NCI-H446 (cell line): ENCODE measurements around the gene MASTL.
"Not testable (repeated sequence)": the region's sequence is repeated elsewhere in the genome, so short reads cannot be mapped to it uniquely, and the experiment has no call there.

Source experiments
- DNase-seq, 2 experiments: peaks; one replicate each; lab custom pipeline; 2025; lab: John Stamatoyannopoulos, UW

MASTL gene

DNA sequence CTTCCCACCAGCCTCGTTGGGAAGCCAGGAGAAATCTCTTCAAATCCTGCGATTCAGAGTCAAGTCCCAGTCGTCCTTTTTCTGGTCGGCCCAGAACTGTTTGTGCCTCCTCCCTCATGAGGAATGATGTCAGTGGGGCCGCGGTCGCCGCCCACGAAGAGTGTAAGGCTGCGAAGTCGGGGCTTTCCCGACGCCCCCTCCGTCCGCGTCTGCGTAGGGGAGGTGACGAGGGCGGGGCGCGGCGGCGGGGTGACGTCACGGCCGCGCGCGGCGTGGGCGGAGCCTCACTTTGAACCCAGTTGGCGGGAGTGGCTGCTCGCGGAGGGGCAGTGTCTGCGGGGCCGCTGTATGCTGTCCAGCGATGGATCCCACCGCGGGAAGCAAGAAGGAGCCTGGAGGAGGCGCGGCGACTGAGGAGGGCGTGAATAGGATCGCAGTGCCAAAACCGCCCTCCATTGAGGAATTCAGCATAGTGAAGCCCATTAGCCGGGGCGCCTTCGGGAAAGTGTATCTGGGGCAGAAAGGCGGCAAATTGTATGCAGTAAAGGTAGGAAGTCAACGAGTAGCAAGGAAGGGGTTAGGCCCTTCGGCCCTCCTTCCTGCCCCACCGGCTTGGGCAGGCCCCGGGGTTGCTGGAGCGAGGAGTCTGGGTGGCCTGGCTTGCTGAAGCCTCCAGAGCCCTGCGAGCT lies at the start of gene MASTL:
TSS of gene MASTL (plus strand) at position 287 of the 689 bp plus-strand sequence. CDS start at position 362, 75 bp downstream.
- peak; percentile 79 to 93 for DNase-seq

DNA sequence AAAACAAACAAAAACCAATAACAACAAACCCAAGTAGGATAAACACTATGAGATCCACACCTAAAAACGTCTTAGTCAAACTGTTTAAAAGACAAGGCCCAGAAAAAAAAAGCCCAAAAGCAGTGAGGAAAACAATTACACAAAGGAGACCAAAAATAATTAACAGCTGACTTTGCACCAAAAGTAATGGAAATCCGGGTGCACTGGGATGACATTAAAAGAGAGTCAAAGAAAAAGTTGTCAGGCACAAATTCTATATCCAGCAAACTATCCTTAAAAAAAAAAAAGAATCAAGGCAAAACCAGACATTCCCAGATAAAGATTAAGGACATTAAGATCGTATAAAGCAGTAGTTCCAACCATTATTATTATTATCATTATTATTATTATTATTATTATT lies 47.0 kb upstream of the MASTL start:
- no peak for DNase-seq

DNA sequence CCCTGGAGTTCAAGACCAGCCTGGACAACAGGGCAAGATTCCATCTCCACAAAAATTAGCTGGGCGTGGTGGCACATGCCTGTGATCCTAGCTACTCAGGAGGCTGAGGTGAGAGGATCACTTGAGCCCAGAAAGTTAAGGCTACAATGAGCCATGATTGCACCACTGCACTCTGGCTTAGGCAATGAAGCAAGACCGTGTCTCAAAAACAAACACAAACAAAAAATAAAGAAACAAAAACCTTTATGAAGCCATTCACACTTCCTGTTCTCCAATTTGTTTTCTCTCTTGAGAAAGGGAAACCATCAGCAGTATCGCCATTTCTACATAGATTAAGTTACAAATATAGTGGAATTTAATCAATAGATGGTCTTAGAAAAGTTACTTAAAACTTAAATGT lies 20.8 kb upstream of the MASTL start:
- no peak for DNase-seq

DNA sequence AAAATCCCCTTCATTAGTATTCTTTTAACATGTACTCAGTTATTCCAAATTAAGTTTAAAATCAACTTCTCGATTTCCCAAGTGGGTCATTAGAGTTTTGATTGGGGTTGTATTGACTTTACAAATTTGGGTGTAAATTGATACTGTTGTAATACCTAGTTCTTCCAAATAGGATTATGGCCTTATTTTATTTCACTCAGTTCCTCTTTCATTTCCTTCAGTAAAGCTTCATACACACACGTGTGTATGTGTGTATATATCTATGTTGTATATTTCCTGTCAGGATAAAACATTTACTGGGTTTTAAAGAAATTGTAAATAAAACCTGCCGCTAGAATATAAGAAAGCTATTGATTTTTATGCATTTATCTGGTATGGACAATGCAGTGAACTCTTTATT lies 16.9 kb upstream of the MASTL start:
- DNase-seq: no peak

DNA sequence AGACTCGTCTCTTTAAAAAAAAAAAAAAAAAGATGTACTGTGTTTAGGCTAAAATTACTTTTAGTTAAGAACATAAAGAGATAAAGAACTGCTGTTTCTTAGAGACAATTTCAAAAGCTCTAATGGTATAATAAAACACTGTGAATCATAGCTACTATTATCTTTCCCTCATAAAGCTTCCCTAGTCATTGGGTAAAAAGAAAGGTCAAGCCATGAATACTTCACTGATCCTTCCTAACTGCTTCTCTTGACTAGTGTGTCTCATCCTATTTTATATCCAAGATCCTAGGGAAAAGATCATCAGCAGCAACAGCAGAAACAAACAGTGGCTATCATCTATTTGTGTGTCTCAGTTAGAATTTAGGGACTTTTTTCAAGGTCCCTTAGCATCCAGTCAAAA lies 11.5 kb upstream of the MASTL start:
- DNase-seq: no peak

DNA sequence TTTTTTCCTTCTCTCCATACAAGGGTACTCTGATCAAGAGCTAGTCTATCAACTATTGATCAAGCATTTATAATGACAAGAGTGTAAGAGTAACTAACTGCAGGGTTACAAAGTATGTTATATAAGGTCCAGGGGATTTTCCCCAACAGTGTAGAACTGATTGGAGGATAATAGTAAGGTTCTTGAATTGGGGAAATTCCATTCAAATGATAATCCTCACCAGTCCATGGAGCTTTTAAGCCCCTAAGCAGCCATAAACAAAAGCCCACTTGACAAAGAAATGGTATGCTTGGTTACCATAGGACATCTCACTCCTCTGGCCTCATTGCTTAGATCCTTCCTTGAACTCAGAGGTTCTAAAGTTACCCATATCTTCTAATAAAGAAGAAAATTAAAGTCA lies 9.2 kb upstream of the MASTL start:
- DNase-seq: no peak

DNA sequence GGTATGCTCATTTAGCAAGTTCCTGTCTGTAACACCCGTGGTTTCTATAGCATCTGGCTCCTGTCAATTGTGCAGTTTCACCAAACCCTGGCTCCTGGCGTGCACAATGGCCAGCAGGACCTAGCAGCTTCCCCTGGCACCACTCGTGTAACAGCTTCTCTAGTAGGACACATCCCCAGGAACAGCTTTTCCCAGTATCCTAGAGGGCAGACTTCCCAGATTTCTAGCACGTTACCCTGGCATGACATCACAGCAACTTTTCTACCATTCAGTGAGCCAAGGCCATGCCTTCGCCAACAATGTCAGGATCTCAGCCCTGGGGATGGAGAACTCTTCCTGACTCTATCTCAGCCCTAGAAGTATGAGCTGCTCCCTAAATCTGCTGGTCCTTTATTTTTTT lies 7.5 kb upstream of the MASTL start:
- peak in 1 of 2 experiments; percentile 19 for DNase-seq

DNA sequence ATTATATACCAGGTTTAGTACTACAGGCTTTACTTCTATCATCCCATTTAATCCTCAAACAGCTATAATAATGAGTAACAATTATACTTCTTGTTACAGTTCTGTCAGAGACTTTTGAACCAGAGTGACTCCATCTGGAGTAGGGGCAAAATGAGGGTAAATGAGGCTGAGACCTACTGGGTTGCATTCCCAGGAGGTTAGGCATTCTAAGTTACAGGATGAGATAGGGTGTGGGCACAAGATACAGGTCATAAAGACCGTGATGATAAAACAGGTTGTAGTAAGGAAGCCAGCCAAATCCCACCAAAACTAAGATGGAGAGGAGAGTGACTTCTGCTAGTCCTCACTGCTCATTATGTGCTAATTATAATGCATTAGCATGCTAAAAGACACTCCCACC lies 4.9 kb upstream of the MASTL start:
- DNase-seq: no peak

DNA sequence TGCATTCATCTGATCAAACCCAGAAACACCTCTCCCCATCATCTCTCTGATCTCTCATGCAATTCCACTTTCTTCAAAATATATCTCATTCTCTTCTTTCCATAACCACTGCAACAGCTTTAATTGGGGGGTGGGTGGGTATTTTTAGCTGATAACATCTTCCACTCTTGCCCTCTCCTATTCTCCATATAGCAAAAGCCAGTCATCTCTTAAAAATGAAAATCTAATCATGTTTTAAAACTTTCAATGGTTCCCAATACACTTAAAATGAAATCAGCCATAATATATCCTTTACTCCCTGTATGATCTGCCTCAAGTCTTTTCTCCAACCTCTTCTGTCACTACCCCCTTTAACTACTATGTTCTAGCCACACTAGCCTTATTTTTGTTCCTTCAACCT lies 2.5 kb upstream of the MASTL start:
- no peak for DNase-seq

DNA sequence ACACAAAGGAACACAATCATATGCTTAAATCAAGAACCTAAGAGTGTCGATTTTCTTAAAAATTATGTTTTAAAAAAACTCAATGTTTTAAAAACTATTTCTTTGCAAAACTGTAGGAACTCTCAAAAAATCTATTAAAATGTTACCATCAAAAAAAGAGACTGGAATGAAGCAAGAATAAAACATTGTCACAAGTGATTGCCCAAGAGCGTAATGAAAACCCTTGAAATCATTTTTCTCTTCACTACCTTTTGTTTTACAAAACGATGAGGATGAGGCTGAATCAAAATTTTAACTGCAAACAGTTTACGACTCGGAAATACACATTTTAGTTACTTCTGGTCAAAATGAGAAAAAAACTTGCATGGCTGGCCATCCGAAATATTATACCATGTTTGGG lies 1.8 kb upstream of the MASTL start:
- DNase-seq: no peak

DNA sequence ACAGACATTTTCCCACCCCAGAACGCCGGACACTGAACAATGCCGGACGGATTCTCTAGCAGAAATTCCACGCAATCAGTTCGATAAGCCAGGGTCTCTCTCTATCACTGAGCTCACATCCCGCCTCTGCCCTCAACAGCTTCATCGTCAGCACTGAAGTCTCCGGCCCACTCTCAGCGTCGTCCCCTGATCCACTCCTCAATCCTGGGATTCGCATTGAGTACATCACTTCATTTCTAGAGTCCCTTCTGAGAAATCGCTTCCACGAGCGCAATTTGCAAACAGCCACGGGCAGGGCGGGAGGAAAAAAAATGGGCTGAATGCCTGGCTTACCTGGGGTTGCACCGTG lies 1.3 kb upstream of the MASTL start:
- no peak for DNase-seq

DNA sequence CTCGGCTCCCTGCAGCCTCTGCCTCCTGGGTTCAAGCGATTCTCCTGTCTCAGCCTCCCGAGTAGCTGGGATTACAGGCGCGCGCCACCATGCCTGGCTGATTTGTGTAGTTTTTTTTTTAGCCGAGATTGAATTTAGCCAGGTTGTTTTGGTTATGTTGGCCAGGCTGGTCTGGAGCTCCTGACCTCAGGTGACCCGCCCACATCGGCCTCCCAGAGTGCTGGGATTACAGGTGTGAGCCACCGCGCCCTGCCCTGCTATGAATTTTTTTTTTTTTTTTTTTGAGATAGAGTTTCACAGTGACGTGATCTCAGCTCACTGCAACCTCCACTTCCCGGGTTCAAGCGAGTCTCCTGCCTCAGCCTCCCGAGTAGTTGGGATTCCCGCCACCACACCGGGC lies 1.4 kb downstream of the MASTL start:
- not testable (repeated sequence) for DNase-seq

DNA sequence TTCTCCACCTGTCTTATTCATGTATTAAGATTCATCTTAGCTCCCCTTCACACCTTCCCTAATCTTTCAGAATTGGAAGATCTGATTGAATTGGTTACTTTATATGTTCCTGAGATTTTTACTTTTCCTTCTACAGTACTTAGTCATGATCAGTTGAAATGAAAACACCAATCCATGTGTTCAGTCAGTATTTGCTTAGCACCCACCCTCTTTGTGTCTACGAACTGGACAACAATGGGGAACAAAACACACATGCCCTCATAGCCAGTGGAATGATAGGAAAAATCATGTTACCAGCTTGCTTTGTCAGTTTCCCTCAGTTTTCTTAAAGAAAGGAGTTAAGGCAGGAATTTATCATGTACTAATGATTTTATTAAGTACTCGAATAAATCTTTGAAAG lies 2.0 kb downstream of the MASTL start:
- DNase-seq: no peak

DNA sequence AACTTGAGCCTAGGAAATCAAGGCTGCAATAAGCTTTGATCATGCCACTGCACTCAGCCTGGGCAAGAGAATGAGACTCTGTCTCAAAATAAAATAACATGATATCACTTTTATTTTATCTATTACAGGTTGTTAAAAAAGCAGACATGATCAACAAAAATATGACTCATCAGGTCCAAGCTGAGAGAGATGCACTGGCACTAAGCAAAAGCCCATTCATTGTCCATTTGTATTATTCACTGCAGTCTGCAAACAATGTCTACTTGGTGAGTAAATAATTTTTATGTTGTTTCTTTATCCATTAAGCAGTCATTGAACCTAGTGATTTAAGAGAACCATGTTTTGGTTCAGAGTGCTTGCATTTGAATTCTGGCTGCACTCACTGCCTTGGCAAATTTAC lies 3.3 kb downstream of the MASTL start:
- DNase-seq: no peak

DNA sequence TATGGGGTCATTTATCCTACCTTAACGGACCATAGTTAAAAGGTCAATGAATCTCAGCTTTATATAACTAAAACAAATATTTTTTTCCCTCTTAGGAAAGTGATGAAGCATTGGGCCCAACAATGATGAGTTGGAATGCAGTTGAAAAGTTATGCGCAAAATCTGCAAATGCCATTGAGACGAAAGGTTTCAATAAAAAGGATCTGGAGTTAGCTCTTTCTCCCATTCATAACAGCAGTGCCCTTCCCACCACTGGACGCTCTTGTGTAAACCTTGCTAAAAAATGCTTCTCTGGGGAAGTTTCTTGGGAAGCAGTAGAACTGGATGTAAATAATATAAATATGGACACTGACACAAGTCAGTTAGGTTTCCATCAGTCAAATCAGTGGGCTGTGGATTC lies 14.7 kb downstream of the MASTL start:
- no peak for DNase-seq

DNA sequence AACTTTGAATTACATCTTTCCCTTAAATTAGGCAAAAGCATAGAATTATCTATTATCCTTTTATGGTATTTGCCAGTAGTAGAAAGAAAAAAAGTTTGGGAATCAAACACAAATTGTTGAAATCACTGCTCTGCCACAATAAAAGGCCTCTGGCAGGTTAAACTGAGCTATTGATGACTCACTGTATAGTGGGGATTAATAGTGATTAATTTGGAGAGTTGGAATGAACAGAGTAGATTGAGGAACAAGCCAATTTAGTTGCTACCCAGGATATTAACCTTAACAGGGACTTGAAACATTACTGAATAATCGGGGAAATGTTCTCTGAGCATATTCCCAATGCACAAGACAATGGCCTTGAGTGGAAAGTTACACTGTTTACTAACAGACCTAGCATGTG lies 33.1 kb downstream of the MASTL start:
- DNase-seq: no peak

DNA sequence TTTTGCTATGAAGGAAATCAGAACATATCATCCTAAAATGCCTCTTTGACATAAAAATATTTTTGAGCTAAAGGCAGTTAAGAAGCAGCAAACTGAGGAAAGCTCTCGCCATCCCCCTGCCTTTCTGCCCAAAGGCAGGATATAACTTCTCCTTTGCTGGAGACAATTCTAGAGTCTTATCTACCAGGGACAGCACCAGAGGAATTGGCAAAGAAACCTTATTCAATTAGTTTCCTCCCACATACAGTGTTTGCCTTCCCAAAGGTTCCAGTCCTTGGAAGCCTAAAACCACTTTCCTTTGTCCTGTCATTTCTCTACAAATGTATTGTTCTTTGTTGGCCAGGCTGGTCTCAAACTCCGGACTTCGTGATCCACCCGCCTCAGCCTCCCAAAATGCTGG lies 33.7 kb downstream of the MASTL start:
- DNase-seq: no peak

DNA sequence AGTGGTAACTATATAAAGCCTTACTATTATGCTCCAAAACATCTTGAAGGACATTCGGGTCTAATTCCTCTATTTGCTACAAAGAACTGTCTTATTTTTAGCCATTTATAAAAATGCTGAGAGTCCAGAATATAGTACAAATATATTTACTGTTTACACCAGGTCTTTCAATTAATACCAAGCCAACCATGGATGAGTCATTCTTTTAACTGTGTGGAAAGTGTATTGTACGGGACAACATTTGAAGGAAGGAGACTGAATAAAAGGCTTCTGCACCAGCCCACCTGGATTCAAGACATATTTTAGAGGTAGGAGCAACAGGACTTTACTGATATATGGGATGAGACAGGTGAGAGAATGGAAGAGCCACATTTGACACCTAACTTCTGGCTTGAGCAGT lies 35.4 kb downstream of the MASTL start:
- DNase-seq: no peak

DNA sequence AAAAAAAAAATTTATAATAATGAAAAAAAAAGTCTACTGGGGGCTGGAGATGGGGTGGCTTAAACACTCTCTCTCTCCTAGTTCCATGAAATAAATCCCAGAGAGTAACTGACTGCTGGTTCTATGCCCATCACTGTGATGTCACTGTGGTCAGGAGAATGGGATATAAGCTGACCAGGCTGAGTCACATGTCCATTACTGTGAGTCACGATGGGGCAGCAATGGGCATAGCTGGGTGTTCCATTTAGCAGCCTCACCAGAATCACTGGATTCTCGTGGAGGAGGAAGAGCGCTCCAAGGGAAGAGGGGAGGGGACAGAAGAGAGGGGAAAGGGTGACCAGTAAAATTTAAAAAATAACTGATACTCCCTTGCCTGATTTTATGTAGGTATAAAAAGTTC lies 37.1 kb downstream of the MASTL start:
- no peak for DNase-seq

DNA sequence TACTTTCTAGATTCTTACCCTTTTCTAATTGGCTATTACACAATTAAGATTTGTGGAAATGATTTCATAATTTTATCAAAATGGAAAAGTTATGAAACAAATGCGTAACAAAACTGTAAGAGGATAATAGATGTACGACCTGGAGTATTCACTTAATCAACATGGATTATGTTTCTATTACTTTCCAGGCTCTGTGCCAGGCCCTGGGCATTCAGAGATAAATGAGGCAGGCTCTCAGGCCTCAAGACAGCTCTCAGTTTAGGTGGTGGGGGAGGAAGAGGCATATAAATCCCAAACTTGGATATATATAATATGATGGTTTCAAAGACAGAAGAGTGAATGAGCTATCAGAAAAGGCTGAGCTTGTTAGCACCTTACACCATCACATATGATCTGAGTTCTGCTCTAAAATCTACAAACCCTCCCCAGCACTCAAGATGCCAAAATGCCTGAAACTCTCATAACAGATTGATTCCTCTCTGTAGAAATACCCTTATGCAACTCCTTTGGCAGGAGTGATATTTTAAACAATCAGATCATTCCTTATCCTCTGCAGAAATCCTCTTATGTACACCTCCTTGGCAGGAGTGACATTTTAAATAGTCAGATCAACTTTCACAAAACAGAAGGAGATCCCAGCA lies 42.9 kb downstream of the MASTL start:
- no peak for DNase-seq

DNA sequence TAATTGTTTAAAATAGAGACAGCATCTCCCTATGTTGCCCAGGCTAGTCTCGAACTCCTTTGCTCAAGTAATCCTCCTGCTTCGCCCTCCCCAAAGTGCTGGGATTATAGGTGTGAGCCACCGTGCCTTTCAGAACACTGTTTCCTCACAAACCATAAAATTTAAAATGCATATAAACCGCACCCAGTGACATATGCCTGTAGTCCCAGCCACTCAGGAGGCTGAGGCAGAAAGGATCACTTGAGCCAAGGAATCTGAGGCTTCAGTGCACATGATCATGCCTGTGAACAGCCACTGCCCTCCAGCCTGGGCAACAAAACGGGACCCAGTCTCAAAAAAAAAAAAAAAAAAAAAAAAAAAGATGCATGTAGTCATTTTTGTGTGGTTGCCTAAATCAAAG lies 48.7 kb downstream of the MASTL start:
- no peak for DNase-seq

DNA sequence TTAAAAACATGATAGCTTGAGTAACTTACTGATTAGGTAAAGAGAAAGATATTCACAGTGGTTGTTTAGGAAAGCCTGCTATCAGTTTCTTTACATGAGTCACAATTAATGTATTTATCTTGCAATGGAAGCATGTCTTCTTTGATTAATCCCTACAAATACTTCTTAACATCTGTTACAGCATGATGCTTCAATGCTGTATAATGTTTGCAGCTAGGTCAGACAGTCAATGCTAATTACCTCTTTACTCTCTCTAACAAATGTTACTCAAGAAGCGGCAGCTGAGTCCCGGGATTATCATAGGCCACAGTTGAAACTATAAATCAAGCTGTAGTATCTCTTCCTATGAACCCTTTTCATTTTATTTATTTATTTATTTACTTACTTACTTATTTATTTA lies 52.2 kb downstream of the MASTL start:
- DNase-seq: no peak

DNA sequence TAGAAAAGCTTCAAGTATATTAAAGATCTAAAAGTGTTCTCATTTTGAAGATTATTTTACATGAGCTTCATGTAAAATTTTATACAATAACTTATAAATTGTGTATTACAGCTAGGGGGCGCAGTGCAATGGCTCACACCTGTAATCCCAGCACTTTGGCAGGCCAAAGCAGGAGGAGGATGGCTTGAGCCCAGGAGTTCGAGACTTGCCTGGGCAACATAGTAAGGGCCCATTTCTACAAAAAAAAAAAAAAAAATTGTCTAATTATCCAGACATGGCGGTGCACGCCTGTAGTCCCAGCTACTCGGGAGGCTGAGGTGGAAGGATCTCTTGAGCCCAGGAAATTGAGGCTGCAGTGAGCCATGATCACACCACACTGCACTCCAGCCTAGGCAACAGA lies 68.8 kb downstream of the MASTL start:
- peak in 1 of 2 experiments; percentile 24 for DNase-seq

DNA sequence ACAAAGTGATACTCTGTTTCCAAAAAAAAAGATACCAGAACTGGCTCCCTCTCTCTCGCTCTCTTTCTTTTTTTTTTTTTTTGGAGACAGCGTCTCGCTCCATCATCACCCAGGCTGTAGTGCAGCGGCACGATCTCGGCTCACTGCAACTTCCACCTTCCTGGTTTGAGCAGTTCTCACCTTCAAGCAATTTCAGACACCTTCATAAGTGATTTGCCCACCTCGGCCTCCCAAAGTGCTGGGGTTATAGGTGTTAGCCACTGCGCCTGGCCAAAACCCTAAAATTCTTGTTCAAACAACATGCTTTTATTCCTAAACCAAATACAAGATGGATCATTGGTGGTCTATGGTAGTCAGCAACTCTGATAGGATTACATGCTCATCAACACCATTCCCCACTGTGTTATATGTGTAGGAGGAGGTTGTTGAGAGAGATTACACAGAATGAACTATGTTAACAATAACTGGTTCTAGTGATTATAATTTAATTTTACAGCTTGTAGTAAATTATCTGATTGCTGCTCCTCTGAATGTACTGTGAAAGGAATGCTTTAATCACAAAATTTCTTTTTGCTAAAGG lies 69.9 kb downstream of the MASTL start:
- DNase-seq: no peak
